ENCODE data around the gene RIC8B.

RIC8B gene

GRCh38 chr12:106804668-106805067 is 30.2 kb downstream of the RIC8B start:
- no peak overlapping the region for H3K9ac ChIP-seq
- H3K9me3 ChIP-seq (ENCODE audit: control insufficient read depth, low read length), result no peaks in the 10 kb centered on the region
- H3K27ac ChIP-seq, result no peak overlapping the region
- H3K4me2 ChIP-seq (ENCODE audit: low read length), result no peak overlapping the region
- TF ChIP-seq, protein P1, sequence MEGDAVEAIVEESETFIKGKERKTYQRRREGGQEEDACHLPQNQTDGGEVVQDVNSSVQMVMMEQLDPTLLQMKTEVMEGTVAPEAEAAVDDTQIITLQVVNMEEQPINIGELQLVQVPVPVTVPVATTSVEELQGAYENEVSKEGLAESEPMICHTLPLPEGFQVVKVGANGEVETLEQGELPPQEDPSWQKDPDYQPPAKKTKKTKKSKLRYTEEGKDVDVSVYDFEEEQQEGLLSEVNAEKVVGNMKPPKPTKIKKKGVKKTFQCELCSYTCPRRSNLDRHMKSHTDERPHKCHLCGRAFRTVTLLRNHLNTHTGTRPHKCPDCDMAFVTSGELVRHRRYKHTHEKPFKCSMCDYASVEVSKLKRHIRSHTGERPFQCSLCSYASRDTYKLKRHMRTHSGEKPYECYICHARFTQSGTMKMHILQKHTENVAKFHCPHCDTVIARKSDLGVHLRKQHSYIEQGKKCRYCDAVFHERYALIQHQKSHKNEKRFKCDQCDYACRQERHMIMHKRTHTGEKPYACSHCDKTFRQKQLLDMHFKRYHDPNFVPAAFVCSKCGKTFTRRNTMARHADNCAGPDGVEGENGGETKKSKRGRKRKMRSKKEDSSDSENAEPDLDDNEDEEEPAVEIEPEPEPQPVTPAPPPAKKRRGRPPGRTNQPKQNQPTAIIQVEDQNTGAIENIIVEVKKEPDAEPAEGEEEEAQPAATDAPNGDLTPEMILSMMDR (IDR thresholded peaks at IDR 0.05), result no peak
- H3K79me2 ChIP-seq, result no peaks in the 10 kb centered on the region
- H2AFZ ChIP-seq, result no peak overlapping the region
- no peaks in the 10 kb centered on the region for H3K27me3 ChIP-seq (ENCODE audit: control insufficient read depth, insufficient read depth, low read length)
- H3K4me3 ChIP-seq (ENCODE audit: low read depth, low read length), result no peak overlapping the region
- H3K4me1 ChIP-seq, result no peaks in the 10 kb centered on the region
- H3K36me3 ChIP-seq (ENCODE audit: control insufficient read depth, insufficient read depth, low read length), result no peaks in the 10 kb centered on the region

- Histone ChIP-seq H3K27me3 (ENCODE audit: control insufficient read depth, insufficient read depth, low read length) (no peaks in the 10 kb centered on the region), H3K9me3 (ENCODE audit: control insufficient read depth, low read length) (no peaks in the 10 kb centered on the region), H3K79me2 (peaks cover 2% of the 10 kb centered on the region), H3K4me3 (ENCODE audit: low read depth, low read length) (no peak overlapping the region), H3K4me2 (ENCODE audit: low read length) (no peak overlapping the region), H3K9ac (no peak overlapping the region), H2AFZ (no peak overlapping the region), H3K4me1 (no peaks in the 10 kb centered on the region), H3K36me3 (ENCODE audit: control insufficient read depth, insufficient read depth, low read length) (no peaks in the 10 kb centered on the region), H3K27ac (no peak overlapping the region)
- TF ChIP-seq, protein P1 (IDR thresholded peaks at IDR 0.05), result no peak
Measured at GRCh38 chr12:106814714-106815113, 40.2 kb downstream of the RIC8B start.

DNA sequence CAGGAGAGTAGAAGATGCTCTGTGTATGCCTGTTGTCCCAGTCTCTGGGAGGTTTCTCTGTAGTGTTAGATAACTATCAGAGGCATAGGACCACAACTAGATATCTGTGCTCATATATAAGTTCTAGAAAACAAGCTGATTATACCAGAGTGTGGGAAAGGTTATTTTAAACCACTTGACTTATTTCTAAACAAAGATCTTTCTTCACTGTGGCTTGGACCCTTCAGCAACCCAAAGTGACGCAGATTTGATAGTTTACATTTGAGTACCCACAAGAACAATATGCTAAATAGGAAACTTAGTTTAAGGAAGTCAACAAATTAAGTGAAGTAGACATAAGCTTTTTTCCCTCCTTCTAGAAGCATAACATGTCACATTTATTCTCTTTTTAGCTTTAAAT is 41.3 kb downstream of the RIC8B start:
- no peaks in the 10 kb centered on the region for H3K9me3 ChIP-seq (ENCODE audit: control insufficient read depth, low read length)

GRCh38 chr12:106816231-106816630 is 41.7 kb downstream of the RIC8B start:
- Histone ChIP-seq H3K4me1 (no peaks in the 10 kb centered on the region), H3K79me2 (peaks cover 2% of the 10 kb centered on the region), H3K27ac (no peak overlapping the region), H3K4me3 (ENCODE audit: low read depth, low read length) (no peak overlapping the region), H3K9me3 (ENCODE audit: control insufficient read depth, low read length) (no peaks in the 10 kb centered on the region), H3K36me3 (ENCODE audit: control insufficient read depth, insufficient read depth, low read length) (no peaks in the 10 kb centered on the region), H3K27me3 (ENCODE audit: control insufficient read depth, insufficient read depth, low read length) (no peaks in the 10 kb centered on the region), H3K9ac (no peak overlapping the region), H2AFZ (no peak overlapping the region), H3K4me2 (ENCODE audit: low read length) (no peak overlapping the region)
- TF ChIP-seq, protein P1 (IDR thresholded peaks at IDR 0.05), result no peak

More for the DNA sequence above, 41.3 kb downstream of the RIC8B start:
- H3K27ac ChIP-seq, result no peak overlapping the region
- TF ChIP-seq, protein P1 (IDR thresholded peaks at IDR 0.05), result no peak
- H2AFZ ChIP-seq, result no peak overlapping the region
- H3K27me3 ChIP-seq (ENCODE audit: control insufficient read depth, insufficient read depth, low read length), result no peaks in the 10 kb centered on the region
- H3K4me1 ChIP-seq, result no peaks in the 10 kb centered on the region
- peaks cover 2% of the 10 kb centered on the region for H3K79me2 ChIP-seq
- H3K9ac ChIP-seq, result no peak overlapping the region
- H3K36me3 ChIP-seq (ENCODE audit: control insufficient read depth, insufficient read depth, low read length), result no peaks in the 10 kb centered on the region
- H3K4me3 ChIP-seq (ENCODE audit: low read depth, low read length), result no peak overlapping the region
- H3K4me2 ChIP-seq (ENCODE audit: low read length), result no peak overlapping the region

DNA sequence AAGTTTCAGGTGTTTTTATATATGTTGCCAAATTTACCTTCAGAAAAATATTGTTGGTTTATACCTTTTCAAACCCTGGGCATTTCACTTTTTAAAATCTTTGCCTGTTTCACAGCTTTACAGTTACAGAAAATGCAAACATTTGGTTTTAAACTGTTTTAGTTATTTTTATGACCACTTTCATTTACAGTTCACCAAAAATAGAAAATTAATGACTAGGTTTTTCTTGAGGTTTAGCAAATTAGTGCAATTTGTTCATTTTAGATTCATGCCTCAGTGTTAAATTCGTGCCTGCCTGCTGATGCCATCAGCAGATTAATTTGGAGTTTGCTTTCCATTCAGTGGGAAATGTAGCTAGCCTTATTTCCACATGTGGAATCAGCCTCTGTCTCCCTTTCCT is 45.5 kb downstream of the RIC8B start:
- no peaks in the 10 kb centered on the region for H3K36me3 ChIP-seq (ENCODE audit: control insufficient read depth, insufficient read depth, low read length)
- no peak overlapping the region for H3K9ac ChIP-seq
- no peaks in the 10 kb centered on the region for H3K27me3 ChIP-seq (ENCODE audit: control insufficient read depth, insufficient read depth, low read length)
- H3K27ac ChIP-seq, result no peak overlapping the region
- no peak overlapping the region for H3K4me3 ChIP-seq (ENCODE audit: low read depth, low read length)
- H3K9me3 ChIP-seq (ENCODE audit: control insufficient read depth, low read length), result no peaks in the 10 kb centered on the region
- H3K4me1 ChIP-seq, result peaks cover 3% of the 10 kb centered on the region
- no peak overlapping the region for H2AFZ ChIP-seq
- TF ChIP-seq, protein P1 (IDR thresholded peaks at IDR 0.05), result no peak
- H3K4me2 ChIP-seq (ENCODE audit: low read length), result no peak overlapping the region
- H3K79me2 ChIP-seq, result peaks cover 2% of the 10 kb centered on the region

All from parathyroid adenoma (tissue), 2 donors.